Adrenal gland (tissue), 12 donors: ENCODE results near the gene UGT1A3. TPM values are rescaled to one million over a fixed set of nuclear protein-coding genes. Genes with fewer than 3 reads are reported as not detected.

Experiments used
- DNase-seq, 7 donors: peaks; one replicate each; pipeline ENCODE4 v3.0.0-alpha.2; 2019 to 2020
- H3K27ac ChIP-seq, 5 donors: fragments of 200-600 bp; sonication (generic) in 4 of 5; 1 replicate in 3 of 5; 2 replicates in 2 of 5; pipeline versions ENCODE4 v1.5.1 to v1.8.0; 2016 to 2020; ENCODE audit warnings: mild to moderate bottlenecking in 1 of 5
- H3K27me3 ChIP-seq: fragments of 200-600 bp; 2 replicates; pipeline ENCODE4 v1.8.0; 2021
- H3K36me3 ChIP-seq, 2 donors: fragments of 200-600 bp; replicated peaks in 1 of 2; 1 replicate in 1 of 2; 2 replicates in 1 of 2; pipeline versions ENCODE4 v1.5.1 to v1.8.0; 2018 to 2022
- H3K4me1 ChIP-seq, 2 donors: fragments of 200-600 bp; replicated peaks in 1 of 2; 1 replicate in 1 of 2; 2 replicates in 1 of 2; pipeline versions ENCODE4 v1.5.1 to v1.8.0; 2018 to 2021
- H3K4me3 ChIP-seq, 4 donors: fragments of 200-600 bp; sonication (generic) in 3 of 4; one replicate each; pipeline ENCODE4 v1.5.1; 2016 to 2018
- H3K9me3 ChIP-seq, 3 donors: fragments of 200-600 bp; sonication (generic) in 1 of 3; replicated peaks in 1 of 3; 1 replicate in 2 of 3; 2 replicates in 1 of 3; pipeline versions ENCODE4 v1.5.1 to v1.8.0; 2016 to 2021
- POLR2A ChIP-seq, 2 donors: fragments of 450-650 bp; IDR thresholded peaks; one replicate each; pipeline ENCODE4 v1.6.1; 2017; ENCODE audit warnings: antibody characterized with exemption in 2 of 2, mild to moderate bottlenecking in 2 of 2, moderate library complexity in 1 of 2
- WGBS, 4 donors: extraction: QIAGEN DNeasy Blood & Tissue Kit in 2 of 4; methylation state at CpG; one replicate each; pipeline versions ENCODE4 v1.1.5 to v1.1.7; 2013 to 2017; 5-methylcytosine and 5-hydroxymethylcytosine counted together
- intact Hi-C, 2 donors: fragments of 100-400 bp; cut with DNase I; formaldehyde crosslinking; loops; one replicate each; pipeline versions ENCODE4 v1.14.1 to v1.15.0; 2022 to 2023
- polyA plus RNA-seq, 3 donors: library from polyadenylated mRNA; stranded (reverse); fragments of 200-250 nt in 2 of 3; fragments of 350-450 nt in 1 of 3; fragmentation: Illumina TruSeq in 1 of 3; extraction: RNeasy Lipid Tissue Mini Kit (QIAGEN cat#74804) in 1 of 3; gene quantifications; one replicate each; pipeline ENCODE4 v1.2.3, GENCODE V29; 2013 to 2014
- total RNA-seq, 9 donors: library from RNA; depleted of rRNA in 4 of 9; stranded (reverse); fragments of >200 nt in 4 of 9; fragments of 120-200 nt in 1 of 9; fragmentation: NEBNext Ultra II Directional in 1 of 9; extraction: Animal tissue kit (Norgen Biotek cat#: 25700) in 1 of 9; gene quantifications; one replicate each; pipeline versions ENCODE4 v1.1.0 to v1.2.4, GENCODE V29; 2013 to 2023
- TF ChIP-seq, protein P1 (sequence below), 6 experiments: fragments of 450-650 bp in 4 of 6; fragments of 200-600 bp in 2 of 6; sonication (generic) in 1 of 6; IDR thresholded peaks; 1 replicate in 5 of 6; 2 replicates in 1 of 6; pipeline versions ENCODE4 v1.5.1 to v1.8.0; 2016 to 2021; ENCODE audit warnings: antibody characterized with exemption in 6 of 6, mild to moderate bottlenecking in 2 of 6, moderate library complexity in 1 of 6
- donor health status: healthy with polysubstance abuse.
- donor health status: Bipolar disorder and iron deficiency.
- donor health status: DM: yes; HTN: yes; CAD: no.
- donor health status: DM: no; HTN: no; CAD: no.
- donor health status: DM: no; HTN: no; CAD: no.
- donor health status: DM: yes; HTN: yes; CAD: no.

Gene UGT1A3
- total and polyA plus RNA-seq, 12 donors, result not detected

DNA sequence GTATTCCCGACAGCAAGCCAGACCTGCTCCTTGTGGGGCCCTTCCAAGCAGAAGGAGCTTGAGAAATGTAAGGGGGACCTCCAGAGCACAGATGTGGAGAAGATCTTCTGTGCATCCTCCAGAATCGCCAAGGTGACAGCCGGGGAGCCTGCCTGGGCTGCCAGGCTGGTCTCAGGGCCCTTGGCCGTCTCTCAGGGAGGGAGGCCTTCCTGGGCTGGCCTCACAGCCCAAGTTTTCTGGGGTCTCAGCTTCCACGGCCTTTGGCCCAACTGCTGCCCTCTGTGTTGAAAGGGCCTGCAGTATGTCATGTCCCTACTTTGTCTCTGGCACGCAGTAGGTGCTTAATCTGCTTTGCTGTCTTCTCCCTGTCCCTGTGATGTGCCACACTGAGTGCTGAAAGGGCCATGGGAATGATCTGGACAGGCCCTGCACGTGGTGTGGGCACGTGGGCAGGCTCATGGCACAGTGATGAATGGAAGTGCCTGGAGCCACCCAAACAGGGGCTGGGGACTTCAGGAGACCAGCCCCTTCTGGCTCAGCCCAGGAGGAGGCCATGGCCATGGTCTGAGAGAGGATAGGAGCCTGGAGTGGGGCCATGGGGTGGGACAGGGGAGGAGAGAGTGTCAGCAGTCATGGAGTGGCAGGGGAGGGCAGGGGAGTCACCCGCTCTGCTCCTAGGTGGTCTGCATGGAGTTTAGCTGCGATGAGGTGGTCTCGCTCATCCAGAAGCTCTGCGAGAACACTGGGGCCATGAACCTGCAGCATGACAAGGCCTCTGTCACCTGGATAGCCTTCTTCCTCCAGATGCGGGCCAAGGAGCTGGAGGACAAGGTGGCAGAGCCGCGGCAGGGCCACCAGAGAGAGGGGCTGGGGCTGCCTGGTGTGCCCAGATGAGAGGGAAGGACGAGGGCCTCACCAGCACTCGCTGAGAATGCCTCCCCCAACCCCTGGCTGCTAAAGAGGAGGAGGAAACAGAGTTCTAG, 90.1 kb downstream of the UGT1A3 start:
- peak in 1 of 7 donors; percentile 3 for DNase-seq
- Histone ChIP-seq H3K4me3 (no peak overlapping the region), H3K9me3 (no peaks in the 10 kb centered on the region), H3K27me3 (no peaks in the 10 kb centered on the region), H3K36me3 (no peaks in the 10 kb centered on the region), H3K27ac (no peak overlapping the region), H3K4me1 (no peaks in the 10 kb centered on the region)
- intact Hi-C loops, result no loop called here
- TF ChIP-seq POLR2A (IDR thresholded peaks at IDR 0.05), result no peak
- TF ChIP-seq, protein P1, sequence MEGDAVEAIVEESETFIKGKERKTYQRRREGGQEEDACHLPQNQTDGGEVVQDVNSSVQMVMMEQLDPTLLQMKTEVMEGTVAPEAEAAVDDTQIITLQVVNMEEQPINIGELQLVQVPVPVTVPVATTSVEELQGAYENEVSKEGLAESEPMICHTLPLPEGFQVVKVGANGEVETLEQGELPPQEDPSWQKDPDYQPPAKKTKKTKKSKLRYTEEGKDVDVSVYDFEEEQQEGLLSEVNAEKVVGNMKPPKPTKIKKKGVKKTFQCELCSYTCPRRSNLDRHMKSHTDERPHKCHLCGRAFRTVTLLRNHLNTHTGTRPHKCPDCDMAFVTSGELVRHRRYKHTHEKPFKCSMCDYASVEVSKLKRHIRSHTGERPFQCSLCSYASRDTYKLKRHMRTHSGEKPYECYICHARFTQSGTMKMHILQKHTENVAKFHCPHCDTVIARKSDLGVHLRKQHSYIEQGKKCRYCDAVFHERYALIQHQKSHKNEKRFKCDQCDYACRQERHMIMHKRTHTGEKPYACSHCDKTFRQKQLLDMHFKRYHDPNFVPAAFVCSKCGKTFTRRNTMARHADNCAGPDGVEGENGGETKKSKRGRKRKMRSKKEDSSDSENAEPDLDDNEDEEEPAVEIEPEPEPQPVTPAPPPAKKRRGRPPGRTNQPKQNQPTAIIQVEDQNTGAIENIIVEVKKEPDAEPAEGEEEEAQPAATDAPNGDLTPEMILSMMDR (IDR thresholded peaks at IDR 0.05), result no peak
- 70 to 77% (median 75%) methylated on average over 9 to 17 of the region's 17 CpGs for WGBS, 4 donors

DNA sequence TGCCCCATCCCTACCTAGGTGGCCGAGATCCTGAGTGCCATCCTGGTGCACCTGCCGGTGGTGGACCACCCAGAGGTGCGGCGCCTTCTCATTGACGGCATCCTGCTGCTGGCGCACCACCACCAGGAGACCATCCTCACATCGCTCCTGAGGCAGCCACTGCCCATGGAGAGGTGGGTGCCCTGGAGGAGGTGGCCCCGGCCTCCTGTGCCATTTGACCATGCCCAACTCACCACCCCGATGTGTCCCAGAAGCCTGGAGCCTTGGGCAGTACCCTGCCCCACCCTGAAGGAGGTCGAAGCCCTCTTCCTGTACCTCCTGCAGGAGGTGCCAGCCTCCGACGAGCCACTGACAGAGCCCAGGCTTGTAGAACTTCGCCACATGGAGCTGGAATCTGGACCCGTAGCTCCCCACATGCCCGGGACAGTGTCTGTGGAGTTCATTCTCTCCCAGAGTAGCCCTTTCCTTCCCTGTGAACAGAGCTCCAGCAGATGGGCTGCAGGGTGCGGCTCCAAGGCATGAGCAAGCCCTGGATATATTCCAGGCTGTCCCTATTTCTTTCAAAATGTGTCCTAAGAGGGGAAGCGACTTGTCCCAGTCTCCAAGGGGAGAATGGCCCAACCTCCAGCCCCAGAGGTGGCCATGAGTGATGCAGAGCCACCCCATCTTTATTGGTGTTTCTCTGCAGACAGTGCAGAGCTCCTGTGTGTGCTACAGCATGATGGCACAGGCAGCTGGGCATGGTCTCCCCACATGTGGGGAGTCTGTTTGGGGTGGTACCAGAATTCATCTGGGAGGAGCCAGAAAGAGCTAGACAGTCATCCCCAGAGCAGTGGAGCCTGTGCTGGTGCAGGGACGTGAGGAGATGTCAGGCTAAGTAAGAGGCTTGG, 91.3 kb downstream of the UGT1A3 start:
- intact Hi-C loops, result no loop called here
- Histone ChIP-seq H3K27ac (no peak overlapping the region), H3K4me1 (no peaks in the 10 kb centered on the region), H3K9me3 (no peaks in the 10 kb centered on the region), H3K27me3 (no peaks in the 10 kb centered on the region), H3K4me3 (no peak overlapping the region), H3K36me3 (no peaks in the 10 kb centered on the region)
- DNase-seq, result peak in 1 of 7 donors; percentile 8
- TF ChIP-seq, protein P1 (IDR thresholded peaks at IDR 0.05), result no peak
- no peak for TF ChIP-seq POLR2A (IDR thresholded peaks at IDR 0.05)
- 80 to 84% (median 82%) methylated on average over 7 to 18 of the region's 18 CpGs for WGBS, 4 donors

DNA sequence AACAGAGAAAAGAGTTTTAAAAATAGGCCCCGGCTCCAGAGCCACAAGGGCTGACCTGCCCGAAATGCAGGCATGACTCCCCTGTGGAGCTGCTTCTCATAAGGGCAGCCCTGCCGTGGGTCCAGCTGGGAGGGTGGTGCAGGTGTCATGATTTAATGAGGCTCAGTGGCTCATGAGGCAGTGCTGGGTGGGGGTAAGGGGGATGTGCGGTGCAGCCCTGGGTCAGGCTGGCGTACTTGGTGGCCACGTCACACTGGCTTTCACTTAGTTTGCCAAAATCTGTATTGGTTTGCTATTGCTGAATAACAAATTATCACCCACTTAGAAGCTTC, 91.9 kb downstream of the UGT1A3 start:
- WGBS, 4 donors, result 81 to 87% (median 83%) methylated on average over 3 to 6 of the region's 6 CpGs
- DNase-seq, result peak in 1 of 7 donors; percentile 8
- TF ChIP-seq, protein P1 (IDR thresholded peaks at IDR 0.05), result no peak
- no peak for TF ChIP-seq POLR2A (IDR thresholded peaks at IDR 0.05)
- H3K4me1 ChIP-seq, result no peaks in the 10 kb centered on the region
- no peaks in the 10 kb centered on the region for H3K27me3 ChIP-seq
- H3K36me3 ChIP-seq, result no peaks in the 10 kb centered on the region
- H3K27ac ChIP-seq, result no peak overlapping the region
- intact Hi-C loops, result no loop called here
- no peak overlapping the region for H3K4me3 ChIP-seq
- H3K9me3 ChIP-seq, result no peaks in the 10 kb centered on the region

DNA sequence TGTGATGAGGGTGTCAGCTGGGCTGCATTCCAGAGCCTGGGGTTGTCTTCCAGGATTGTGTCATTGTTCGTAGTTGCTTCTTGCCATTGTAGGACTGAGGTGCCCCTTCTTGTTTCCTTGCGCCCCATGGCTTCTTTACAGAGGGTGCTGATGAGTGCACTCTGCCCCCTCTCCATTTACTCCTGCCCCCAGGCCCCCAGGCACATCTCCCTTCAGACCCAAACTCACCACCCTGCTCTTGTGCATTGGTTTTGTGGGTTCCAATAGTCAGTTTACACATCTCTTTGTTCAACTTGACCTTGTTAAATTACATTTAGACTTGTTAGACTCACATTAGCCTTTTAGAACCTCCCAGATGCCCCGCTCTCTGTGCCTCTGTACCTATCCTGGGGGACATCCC, 92.4 kb downstream of the UGT1A3 start:
- WGBS, 4 donors, result 83 to 95% (median 89%) methylated on average over 3 of the region's 3 CpGs
- Histone ChIP-seq H3K4me3 (no peak overlapping the region), H3K27ac (no peak overlapping the region), H3K27me3 (no peaks in the 10 kb centered on the region), H3K9me3 (no peaks in the 10 kb centered on the region), H3K4me1 (no peaks in the 10 kb centered on the region), H3K36me3 (no peaks in the 10 kb centered on the region)
- no peak for DNase-seq
- TF ChIP-seq, protein P1 (IDR thresholded peaks at IDR 0.05), result no peak
- no peak for TF ChIP-seq POLR2A (IDR thresholded peaks at IDR 0.05)
- intact Hi-C loops, result no loop called here
